Fibroblast of skin of left quadriceps (primary cell): Measurements from ENCODE around the gene ILRUN.
"Not testable (repeated sequence)": the region's sequence is repeated elsewhere in the genome, so short reads cannot be mapped to it uniquely, and the experiment has no call there.

ENCODE experiments used
- DNase-seq, 2 experiments: peaks; one replicate each; pipeline ENCODE4 v3.0.0-alpha.2; 2013; ENCODE audit warnings: low read depth in 2 of 2

Gene ILRUN

GRCh38 chr6:34665019-34665418 lies 31.5 kb downstream of the ILRUN start:
- no peak for DNase-seq

GRCh38 chr6:34664256-34664971 lies 32.2 kb downstream of the ILRUN start:
- peak in 1 of 2 experiments; percentile 20 for DNase-seq

- DNase-seq = no peak
Measured at GRCh38 chr6:34663831-34664255, 32.7 kb downstream of the ILRUN start.

- no peak for DNase-seq
Measured at GRCh38 chr6:34663371-34663770, 33.2 kb downstream of the ILRUN start.

GRCh38 chr6:34661357-34661756 lies 35.2 kb downstream of the ILRUN start:
- DNase-seq = no peak

DNA sequence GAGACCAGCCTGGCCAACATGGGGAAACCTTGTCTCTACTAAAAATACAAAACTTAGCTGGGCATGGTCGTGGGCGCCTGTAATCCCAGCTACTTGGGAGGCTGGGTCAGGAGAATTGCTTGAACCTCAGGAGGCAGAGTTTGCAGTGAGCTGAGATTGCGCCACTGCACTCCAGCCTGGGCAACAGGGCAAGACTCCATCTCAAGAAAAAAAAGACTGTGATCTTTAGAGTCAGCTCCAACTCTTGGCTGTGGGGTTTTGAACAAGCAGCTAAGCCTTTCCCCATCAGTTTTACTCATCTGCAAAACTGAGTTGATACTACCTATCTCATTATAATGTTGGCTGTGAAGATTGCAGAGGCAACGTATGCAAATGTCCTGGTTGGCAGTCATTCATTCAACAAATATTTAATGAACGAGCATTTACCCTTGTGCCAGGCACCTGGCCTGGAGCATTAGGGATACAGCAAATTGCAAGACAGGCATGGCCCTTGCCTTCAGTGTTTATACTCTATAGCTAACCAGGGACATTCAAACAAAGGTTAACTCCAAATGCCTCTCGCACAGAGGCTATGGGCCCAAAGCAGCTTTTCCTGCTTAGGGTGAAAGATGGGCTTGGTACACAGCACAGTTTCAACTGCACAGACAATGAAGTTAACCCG lies 37.8 kb downstream of the ILRUN start:
- no peak for DNase-seq

DNA sequence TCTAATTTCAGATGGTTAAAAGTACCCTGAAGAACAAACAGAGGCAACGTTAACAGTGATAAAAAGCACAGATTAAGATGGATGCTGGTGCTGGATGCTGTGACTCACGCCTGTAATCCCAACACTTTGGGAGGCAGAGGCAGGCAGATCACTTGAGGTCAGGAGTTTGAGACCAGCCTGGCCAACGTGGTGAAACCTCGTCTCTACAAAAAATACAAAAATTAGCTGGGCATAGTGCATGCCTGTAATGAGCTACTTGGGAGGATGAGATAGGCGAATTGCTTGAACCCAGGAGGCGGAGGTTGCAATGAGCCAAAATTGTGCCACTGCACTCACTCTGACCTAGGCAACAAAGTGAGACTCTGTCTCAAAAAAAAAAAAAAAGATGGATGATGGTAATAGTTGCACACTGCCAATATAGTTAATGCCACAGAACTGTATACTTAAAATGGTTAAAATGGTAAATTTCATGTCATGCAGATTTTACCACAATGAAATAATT lies 38.5 kb downstream of the ILRUN start:
- not testable (repeated sequence) for DNase-seq

DNA sequence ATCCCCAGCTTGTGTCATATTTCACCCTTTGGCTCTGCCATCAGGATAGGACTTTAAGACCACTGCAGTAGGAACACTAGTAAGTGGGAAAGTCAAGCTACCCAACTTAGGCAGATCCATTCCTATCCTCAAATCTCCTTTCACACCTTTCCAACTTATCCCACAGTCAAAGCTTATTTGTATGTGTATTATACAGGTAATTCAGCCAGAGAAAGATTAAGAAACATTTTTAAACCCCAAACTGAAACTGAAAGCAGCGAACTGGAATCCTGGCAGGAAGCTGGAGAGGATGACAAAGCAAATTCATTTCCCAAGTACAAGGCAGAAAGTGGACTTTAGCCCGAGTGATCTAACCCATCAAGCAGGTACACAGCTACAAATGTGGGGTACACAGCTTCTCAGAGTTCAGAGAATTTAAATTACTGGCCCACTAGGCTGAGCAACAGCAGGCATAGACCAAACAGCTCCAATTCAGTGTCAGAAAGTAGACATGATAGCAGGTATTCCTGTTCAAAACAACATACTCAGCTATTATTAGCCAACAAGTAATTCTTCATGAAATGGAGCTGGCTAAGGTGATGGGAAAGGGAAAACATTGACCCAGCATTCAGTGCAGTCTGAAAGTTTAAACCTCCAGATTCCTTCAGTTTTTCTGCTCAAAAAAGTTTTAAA lies 39.1 kb downstream of the ILRUN start:
- peak in 1 of 2 experiments; percentile 53 for DNase-seq

GRCh38 chr6:34657037-34657306 lies 39.6 kb downstream of the ILRUN start:
- no peak for DNase-seq

DNA sequence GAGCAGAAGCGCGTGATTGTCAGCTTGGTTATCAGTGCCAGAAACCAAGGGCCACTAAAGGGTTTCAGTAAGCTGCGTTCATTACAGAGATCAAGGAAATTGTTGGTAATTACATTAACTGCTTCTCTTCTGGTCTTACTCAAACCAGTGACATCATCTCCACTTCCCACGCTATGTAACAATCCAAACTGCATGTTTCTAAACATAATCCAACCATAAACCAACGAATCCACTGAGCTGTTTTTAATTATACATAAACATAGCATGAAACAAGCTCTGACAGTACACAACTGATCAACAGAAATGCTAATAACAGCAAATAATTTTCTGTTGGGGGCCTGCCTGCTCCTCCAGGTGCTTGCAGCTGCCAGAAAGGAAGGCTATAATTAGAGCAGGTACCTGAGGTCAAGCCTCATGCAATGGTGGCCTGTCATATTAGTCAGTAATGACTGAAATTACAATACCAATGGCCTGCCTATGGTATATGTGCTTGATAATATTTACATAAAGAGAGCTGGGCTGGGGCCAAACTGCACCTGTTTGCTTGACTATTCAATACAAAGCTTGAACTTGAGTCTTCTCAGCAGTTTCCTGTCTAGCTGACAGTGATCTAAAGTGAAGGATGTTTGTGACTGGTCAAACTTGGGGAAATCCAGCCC lies 40.1 kb downstream of the ILRUN start:
- DNase-seq = peak; percentile 58 to 59

DNA sequence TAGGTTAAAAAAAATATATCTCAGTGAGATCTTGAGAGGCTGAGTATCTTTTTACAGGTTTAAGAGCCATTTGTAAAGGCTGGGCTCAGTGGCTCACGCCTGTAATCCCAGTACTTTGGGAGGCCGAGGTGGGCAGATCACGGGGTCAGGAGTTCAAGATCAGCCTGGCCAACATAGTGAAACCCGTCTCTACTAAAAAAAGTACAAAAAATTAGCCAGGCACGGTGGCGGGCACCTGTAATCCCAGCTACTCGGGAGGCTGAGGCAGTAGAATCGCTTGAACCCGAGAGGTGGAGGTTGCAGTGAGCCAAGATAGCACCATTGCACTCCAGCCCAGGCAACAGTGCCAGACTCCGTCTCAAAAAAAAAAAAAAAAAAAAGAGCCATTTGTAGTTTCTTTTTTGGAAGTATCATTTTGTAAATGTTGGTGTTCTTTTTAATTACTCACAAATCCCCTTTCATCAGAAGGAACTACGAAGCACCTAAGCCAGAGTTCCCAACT lies 40.6 kb downstream of the ILRUN start:
- not testable (repeated sequence) for DNase-seq

GRCh38 chr6:34654061-34654710 lies 42.4 kb downstream of the ILRUN start:
- no peak for DNase-seq

- DNase-seq = no peak
Measured at GRCh38 chr6:34652263-34652662, 44.3 kb downstream of the ILRUN start.

GRCh38 chr6:34650823-34651222 lies 45.7 kb downstream of the ILRUN start:
- no peak for DNase-seq

GRCh38 chr6:34650232-34650631 lies 46.3 kb downstream of the ILRUN start:
- DNase-seq = not testable (repeated sequence)

DNA sequence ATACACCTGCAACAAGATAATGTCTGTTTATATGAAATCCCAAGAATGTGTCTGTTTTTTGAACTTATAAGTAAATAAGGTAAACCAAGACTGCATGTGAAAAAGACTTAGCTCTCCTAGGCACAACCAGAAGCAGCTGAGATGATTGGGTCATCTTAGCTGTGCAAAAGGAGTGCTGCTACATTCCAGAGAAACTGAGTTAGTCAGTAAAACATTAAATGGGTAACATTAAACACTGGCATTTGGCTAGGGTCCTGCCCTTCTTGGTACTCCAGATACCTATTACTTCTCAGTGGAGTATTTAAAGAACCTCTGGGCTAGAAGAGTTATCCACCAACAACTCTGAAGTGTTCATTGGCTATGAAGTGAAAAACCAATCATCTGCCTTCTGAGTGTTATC lies 47.8 kb downstream of the ILRUN start:
- DNase-seq = no peak
